ENCODE data around the gene STC2. TPM values are rescaled to one million over a fixed set of nuclear protein-coding genes. Genes with fewer than 3 reads are reported as not detected.
"Not testable (repeated sequence)": the region's sequence is repeated elsewhere in the genome, so short reads cannot be mapped to it uniquely, and the experiment has no call there.

The STC2 gene
- 10 to 100 TPM in 1 of 3 donors, 1 to 10 TPM in 2; 2.0 to 10.6 (median 3.3) TPM for polyA plus RNA-seq

GRCh38 chr5:173327948-173328843 lies at the start of gene STC2:
STC2 (minus strand) TSS chr5:173328414; CDS start chr5:173328193, 221 bp downstream.
- H3K27ac ChIP-seq (ENCODE audit: low read depth, low read length), result no peak within 1 kb of the TSS
- 1 to 2% (median 1%) methylated on average over 72 of the region's 72 CpGs for WGBS, 3 donors

- no peak overlapping the region for H3K27ac ChIP-seq (ENCODE audit: low read depth, low read length)
- 46 to 95% (median 81%) methylated on average over 2 of the region's 2 CpGs for WGBS, 3 donors
Measured at GRCh38 chr5:173371400-173371799, 43.2 kb upstream of the STC2 start.

GRCh38 chr5:173363406-173363805 lies 35.2 kb upstream of the STC2 start:
- WGBS, 3 donors, result 68 to 89% (median 89%) methylated on average over 1 of the region's 1 CpG

DNA sequence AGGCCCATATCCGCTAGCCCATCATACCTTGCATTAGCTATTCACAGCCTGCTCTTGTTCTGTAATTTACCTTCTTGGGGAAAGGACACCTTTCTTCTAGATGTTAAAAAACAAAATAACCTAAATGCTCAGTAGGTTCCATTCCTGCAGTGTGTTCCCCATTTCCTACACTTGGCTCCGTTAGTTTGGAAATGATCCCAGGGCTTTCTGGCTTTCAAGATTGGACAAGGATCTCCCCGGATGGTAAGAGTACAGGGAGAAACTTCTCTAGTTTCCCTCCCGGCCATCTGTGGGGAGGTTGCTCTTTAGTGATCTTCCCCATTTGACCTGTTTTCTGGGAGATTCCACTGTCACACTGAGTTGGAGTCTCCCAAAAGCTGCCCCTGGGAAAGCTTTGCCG lies 27.3 kb upstream of the STC2 start:
- WGBS, 3 donors, result 62 to 74% (median 66%) methylated on average over 5 of the region's 5 CpGs
- no peak overlapping the region for H3K27ac ChIP-seq (ENCODE audit: low read depth, low read length)

More at GRCh38 chr5:173363406-173363805, 35.2 kb upstream of the STC2 start:
- H3K27ac ChIP-seq (ENCODE audit: low read depth, low read length), result not testable (repeated sequence)

GRCh38 chr5:173354645-173355044 lies 26.4 kb upstream of the STC2 start:
- H3K27ac ChIP-seq (ENCODE audit: low read depth, low read length), result no peak overlapping the region
- 88 to 94% (median 91%) methylated on average over 2 of the region's 2 CpGs for WGBS, 3 donors

- H3K27ac ChIP-seq (ENCODE audit: low read depth, low read length), result no peak overlapping the region
- WGBS, 3 donors, result 72 to 79% (median 72%) methylated on average over 24 of the region's 24 CpGs
Measured at GRCh38 chr5:173352366-173353349, 24.4 kb upstream of the STC2 start.

- WGBS, 3 donors, result 87 to 93% (median 89%) methylated on average over 13 of the region's 13 CpGs
- H3K27ac ChIP-seq (ENCODE audit: low read depth, low read length), result no peak overlapping the region
Measured at GRCh38 chr5:173342813-173343755, 14.9 kb upstream of the STC2 start.

DNA sequence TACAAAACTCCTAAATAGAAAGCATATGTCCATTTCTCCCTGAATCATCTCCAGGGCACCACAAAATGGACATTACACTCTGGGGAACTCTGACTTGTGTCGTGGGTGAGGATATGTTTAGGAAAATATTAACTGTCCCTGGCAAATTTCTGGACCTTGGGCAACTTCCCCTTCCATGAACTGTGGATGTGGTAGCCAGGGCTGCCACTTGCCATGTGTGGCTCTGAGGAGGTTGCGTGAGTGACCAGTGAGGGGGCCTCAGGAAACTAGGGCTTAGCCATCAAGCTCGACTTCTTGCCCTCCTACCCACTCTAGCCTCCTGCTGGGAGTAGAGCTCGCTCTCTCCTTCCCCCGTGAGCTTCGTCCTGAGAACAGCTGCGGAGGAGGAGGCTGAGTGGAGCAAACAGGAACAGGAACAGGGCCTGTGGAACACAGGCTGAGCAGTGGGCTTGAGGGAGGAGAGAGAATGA lies 13.8 kb upstream of the STC2 start:
- no peak overlapping the region for H3K27ac ChIP-seq (ENCODE audit: low read depth, low read length)
- WGBS, 3 donors, result 42 to 65% (median 56%) methylated on average over 7 of the region's 7 CpGs

DNA sequence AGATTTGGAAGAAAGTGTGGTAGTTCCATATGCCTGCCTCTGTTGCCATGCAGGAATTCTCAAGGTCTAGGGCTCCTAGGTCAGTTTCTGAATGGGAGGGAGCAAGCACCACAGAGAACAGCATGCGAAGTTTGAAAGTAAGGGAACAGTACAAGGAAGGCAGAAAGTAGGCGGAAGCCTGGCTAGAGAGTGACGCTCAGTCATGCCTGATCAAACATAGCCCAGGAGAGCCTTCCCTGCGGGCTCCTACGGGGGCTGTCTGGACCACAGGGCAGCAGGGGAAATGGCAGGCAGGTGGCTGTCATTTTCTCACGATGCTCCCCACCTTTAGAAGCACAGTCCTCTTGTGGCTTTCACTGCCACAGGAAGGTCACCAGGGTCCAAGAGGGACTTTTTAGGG lies 12.8 kb upstream of the STC2 start:
- WGBS, 3 donors, result 67 to 83% (median 82%) methylated on average over 6 of the region's 6 CpGs
- no peak overlapping the region for H3K27ac ChIP-seq (ENCODE audit: low read depth, low read length)

DNA sequence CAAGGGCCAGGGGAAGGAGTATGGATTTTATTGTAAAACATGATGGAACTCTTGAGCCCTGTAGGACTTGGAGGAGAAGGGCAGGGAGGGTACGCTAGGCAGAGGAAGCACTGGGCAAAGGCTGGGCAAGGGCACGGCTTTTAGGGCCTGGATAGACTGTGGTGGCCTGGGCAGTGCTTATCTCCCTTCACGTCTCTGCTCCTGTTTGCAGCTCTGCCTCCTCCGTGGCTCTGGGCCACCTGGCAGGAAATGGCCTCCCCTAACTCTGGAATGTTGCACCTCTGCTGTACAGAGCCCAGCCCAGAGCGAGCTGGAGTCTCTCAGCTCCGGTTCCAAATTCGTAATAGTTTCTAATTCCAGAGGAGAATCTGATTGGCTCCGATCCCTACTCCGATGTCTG lies 12.2 kb upstream of the STC2 start:
- H3K27ac ChIP-seq (ENCODE audit: low read depth, low read length), result no peak overlapping the region
- 77 to 82% (median 80%) methylated on average over 9 of the region's 9 CpGs for WGBS, 3 donors

GRCh38 chr5:173339286-173339685 lies 11.1 kb upstream of the STC2 start:
- WGBS, 3 donors, result 76 to 82% (median 81%) methylated on average over 11 of the region's 11 CpGs

GRCh38 chr5:173338380-173339015 lies 10.3 kb upstream of the STC2 start:
- 81 to 84% (median 83%) methylated on average over 10 of the region's 10 CpGs for WGBS, 3 donors
- no peak overlapping the region for H3K27ac ChIP-seq (ENCODE audit: low read depth, low read length)

More at GRCh38 chr5:173339286-173339685, 11.1 kb upstream of the STC2 start:
- no peak overlapping the region for H3K27ac ChIP-seq (ENCODE audit: low read depth, low read length)

DNA sequence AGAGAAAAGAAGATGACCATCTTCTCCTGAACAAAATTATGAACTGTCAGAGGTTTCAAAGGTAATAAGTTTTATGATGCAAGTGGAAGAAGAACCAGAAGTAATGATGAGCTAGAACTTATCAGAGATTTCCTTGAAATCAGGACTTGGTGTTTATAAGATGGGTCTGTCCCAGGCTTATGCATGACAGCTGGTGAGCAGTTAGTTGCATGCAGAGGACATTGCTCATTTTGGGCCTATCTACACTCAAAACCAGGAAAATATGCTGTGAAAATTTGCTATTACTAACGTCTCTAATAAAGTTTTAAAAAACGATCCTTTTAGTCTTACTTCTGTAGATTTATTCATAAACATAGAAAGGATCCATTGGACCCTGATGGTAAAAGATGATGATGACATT lies 6.6 kb upstream of the STC2 start:
- 69 to 83% (median 83%) methylated on average over 2 of the region's 2 CpGs for WGBS, 3 donors
- H3K27ac ChIP-seq (ENCODE audit: low read depth, low read length), result no peak overlapping the region

DNA sequence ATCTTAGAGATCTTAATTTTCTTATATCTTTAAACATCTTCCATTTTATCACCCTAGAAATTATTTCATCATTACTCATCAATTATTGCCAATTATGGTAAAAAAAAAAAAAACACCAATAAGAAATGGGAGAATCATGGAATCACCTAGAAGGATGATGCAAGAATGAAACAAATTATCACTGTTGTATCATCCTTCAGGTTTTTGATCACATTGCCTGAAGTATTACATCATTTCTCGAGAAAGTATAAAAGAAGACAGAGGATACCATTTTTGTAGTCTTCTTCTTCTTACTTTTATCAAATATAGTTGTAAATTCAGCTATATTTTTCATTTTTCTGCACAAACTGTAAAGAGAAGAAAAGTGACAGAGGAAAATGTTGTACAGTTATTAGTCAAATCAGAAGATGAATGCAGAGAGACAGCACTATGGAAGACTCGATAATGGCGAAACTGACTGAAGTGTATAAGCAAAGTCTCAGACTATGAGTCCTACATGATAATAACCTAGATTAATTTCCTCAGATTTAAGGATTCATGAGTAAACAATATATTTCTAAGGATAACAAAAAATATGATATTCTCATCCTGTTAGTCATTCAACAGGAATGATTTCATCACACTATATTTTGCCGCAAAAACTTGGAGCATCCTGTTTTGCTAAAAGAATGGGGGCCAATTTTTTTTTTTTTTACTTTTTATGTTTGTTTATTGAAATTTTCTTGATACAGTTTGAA lies 5.9 kb upstream of the STC2 start:
- WGBS, 3 donors, result 85 to 89% (median 86%) methylated on average over 4 of the region's 4 CpGs
- H3K27ac ChIP-seq (ENCODE audit: low read depth, low read length), result no peak overlapping the region

DNA sequence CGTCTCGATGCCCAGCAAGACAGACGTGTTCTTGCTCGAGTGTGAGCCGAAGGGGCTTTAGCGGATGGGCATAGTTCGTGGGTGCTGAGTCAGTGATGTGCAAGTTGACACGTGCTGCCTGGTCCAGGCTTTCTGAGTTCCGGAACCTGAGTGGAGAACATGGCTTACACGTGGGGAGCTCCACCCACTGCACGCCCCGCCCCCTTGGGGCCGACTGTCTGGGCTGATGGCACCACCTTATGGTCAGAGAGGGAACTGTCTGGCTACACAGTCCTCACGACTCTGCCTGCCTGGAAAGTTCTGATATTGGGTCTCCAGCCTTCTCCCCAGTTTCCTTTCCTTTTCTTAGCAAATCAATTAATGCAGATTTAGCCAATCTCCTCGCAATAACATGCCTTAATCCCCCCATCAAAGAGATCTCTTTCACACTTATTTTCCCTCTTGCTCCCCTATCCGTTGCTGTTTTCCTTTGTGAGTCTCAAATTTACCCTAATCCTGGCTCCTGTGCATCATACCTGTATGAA lies 3.8 kb upstream of the STC2 start:
- no peak overlapping the region for H3K27ac ChIP-seq (ENCODE audit: low read depth, low read length)
- 43 to 46% (median 44%) methylated on average over 16 of the region's 16 CpGs for WGBS, 3 donors

DNA sequence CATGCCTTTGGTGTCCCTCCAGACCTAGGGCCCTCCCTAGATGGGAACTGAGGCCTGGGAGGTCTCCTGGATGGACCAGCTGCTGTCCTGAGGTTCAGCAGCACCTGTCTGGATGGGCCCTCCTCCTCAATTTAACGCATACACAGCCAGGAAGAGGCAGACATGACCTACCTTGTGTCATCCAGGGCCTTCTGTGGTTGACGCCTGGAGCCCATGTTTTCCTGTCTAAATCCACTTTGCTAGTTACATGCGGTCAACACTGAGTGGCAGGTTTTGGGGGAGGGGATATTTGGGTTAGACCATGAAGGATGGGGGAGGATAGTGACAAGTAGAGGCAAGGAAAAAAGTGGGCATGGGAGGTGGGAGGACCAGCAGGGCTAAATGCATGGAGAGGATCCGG lies 3.1 kb upstream of the STC2 start:
- WGBS, 3 donors, result 93 to 95% (median 94%) methylated on average over 4 of the region's 4 CpGs
- H3K27ac ChIP-seq (ENCODE audit: low read depth, low read length), result no peak overlapping the region

Measured in adipose tissue (tissue), 3 donors.